Measurements from ENCODE around the gene NDST3.

- TF ChIP-seq CTCF (conservative IDR thresholded peaks at IDR 0.05) (no peak), ZFX (IDR thresholded peaks at IDR 0.05) (no peak)
Measured at GRCh38 chr4:118026806-118027205, 7.5 kb upstream of the NDST3 start.
